HFFc6 (cell line): ENCODE results near the gene EPHA2. TPM values are rescaled to one million over a fixed set of nuclear protein-coding genes. Genes with fewer than 3 reads are reported as not detected.

Experiments used
- DNase-seq: peaks from one replicate; pipeline ENCODE4 v3.0.0-alpha.2; 2018
- H3K27ac Mint-ChIP-seq: 2 replicates; pipeline ENCODE4 v1.8.0; 2020; ENCODE audit warnings: mild to moderate bottlenecking, mixed read lengths
- H3K27me3 Mint-ChIP-seq: 2 replicates; pipeline ENCODE4 v1.8.0; 2021; ENCODE audit warnings: mild to moderate bottlenecking, moderate library complexity, mixed read lengths; ENCODE audit not compliant: insufficient read depth
- H3K36me3 Mint-ChIP-seq: 2 replicates; pipeline ENCODE4 v1.8.0; 2021; ENCODE audit warnings: low read depth, mixed read lengths
- H3K4me1 Mint-ChIP-seq: 2 replicates; pipeline ENCODE4 v1.8.0; 2020; ENCODE audit warnings: low read depth, mixed read lengths
- H3K4me3 Mint-ChIP-seq: 2 replicates; pipeline ENCODE4 v1.8.0; 2020; ENCODE audit warnings: mild to moderate bottlenecking, moderate library complexity, mixed read lengths
- H3K9me3 Mint-ChIP-seq: 2 replicates; pipeline ENCODE4 v1.8.0; 2020; ENCODE audit warnings: mild to moderate bottlenecking, mixed read lengths
- CTCF ChIP-seq: fragments of 200-600 bp; sonication (generic); IDR thresholded peaks from 2 replicates; pipeline ENCODE4 v1.5.0; 2021; ENCODE audit warnings: antibody characterized with exemption, mild to moderate bottlenecking
- total RNA-seq, 6 experiments: library from RNA; stranded (reverse); fragmentation: NEBNext Ultra II Directional; extraction: Animal tissue kit (Norgen Biotek cat#: 25700); gene quantifications; 2 replicates in 1 of 6; 3 replicates in 5 of 6; pipeline ENCODE4 v1.2.3, GENCODE V29; 2021

The EPHA2 gene
- total RNA-seq, 6 experiments from 2014 or later, result 77.3 to 106 (median 81.2) TPM

DNA sequence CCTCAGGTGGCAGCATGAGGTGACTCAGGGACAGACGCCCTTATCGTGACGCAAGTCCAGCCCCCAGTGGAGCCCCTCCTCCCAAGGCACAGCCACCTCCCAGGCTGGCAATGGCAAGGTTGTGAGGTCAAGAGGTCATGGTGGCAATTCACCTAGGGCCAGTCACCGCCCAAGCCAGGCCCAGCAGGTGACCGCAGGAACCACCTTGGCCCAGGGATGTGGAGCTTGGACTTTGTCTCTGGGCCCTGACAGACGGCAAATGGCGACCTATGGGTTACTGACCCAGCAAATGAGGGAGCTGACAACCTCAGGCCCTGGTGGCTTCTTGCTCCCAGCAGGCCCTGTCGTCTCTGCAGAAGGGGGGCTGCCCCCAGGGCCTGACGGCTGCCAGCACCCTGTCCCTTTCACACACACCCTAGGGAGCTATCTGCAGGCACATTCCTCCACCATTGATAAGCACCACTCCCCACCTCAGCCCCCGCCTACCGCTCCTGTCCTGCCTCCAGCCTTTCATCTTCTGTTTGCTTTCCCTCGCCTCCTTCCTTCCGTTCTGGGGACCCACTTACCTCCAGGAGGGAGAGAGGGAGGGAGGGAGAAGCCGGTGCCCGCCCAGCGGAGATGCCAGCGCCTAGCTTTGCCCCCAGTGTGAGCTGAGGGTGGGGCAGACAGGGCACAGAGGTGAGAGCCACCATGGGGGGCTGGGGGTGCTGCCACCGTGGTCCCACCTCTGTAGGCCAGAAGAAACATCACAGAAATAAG lies 12.1 kb downstream of the EPHA2 start:
- peaks cover 99% of the 10 kb centered on the region for H3K4me1 Mint-ChIP-seq
- peak; percentile 74 for DNase-seq
- TF ChIP-seq CTCF, result no peak
- H3K9me3 Mint-ChIP-seq, result no peaks in the 10 kb centered on the region
- peak overlapping the region; percentile 98 for H3K27ac Mint-ChIP-seq
- peaks cover 11% of the 10 kb centered on the region for H3K27me3 Mint-ChIP-seq
- peaks cover 41% of the 10 kb centered on the region for H3K36me3 Mint-ChIP-seq
- peak overlapping the region; percentile 74; the same call in 1 of the 2 replicates for H3K4me3 Mint-ChIP-seq

DNA sequence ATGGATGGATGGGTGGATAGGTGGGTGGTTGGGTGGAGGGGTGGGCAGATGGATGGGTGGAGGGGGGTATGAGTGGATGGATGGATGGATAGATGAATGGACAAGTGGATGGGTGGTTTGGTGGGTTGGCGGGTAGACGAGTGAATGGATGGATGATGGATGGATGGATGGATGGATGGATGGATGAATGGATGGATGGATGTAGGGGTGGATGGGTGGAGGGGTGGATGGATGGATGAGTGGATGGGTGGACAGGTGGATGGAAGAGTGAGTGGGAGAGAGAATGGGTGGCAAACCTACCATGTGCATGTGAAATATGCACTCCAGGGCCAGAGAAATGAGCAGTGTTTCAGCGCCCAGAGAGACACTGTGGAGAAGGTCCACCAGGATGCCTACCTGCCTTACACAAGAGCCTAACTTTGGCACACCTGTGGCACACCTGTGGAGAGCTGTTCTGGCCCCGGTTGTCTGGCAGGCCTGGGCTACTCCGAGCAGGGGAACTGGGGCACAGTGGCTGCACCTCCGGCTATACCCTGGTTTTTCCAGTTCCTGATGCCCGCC lies 12.8 kb downstream of the EPHA2 start:
- no peaks in the 10 kb centered on the region for H3K9me3 Mint-ChIP-seq
- H3K27ac Mint-ChIP-seq, result 0 out of 2 replicates have a peak overlapping the region, but pooled peaks have one; percentile 98
- peaks cover 38% of the 10 kb centered on the region for H3K36me3 Mint-ChIP-seq
- H3K27me3 Mint-ChIP-seq, result peaks cover 13% of the 10 kb centered on the region
- no peak for DNase-seq
- peaks cover 99% of the 10 kb centered on the region for H3K4me1 Mint-ChIP-seq
- no peak overlapping the region for H3K4me3 Mint-ChIP-seq
- no peak for TF ChIP-seq CTCF

DNA sequence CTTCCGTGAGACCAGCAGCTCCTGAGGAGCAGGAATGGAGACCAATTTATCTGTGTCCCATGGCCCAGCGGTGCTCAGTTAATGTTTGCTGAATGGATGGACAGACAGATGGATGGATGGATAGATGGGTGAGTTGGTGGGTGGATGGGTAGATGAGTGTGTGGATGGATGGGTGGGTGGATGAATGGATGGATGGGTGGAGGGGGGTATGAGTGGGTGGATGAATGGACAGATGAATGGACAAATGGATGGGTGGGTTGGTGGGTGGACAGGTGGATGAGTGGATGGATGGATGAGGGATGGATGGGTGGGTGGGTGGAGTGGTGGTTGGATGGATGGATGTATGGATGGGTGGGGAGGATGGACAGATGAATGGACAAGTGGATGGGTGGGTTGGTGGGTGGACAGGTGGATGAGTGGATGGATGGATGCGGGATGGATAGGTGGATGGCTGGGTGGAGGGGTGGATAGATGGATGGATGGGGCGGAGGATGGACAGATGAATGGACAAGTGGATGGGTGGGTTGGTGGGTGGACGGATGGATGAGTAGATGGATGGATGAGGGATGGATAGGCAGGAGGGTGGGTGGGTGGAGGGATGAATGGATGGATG lies 13.4 kb downstream of the EPHA2 start:
- no peaks in the 10 kb centered on the region for H3K9me3 Mint-ChIP-seq
- no peak for TF ChIP-seq CTCF
- H3K27me3 Mint-ChIP-seq, result peaks cover 13% of the 10 kb centered on the region
- peak overlapping the region; percentile 28; the same call in 1 of the 2 replicates for H3K4me3 Mint-ChIP-seq
- peaks cover 93% of the 10 kb centered on the region for H3K4me1 Mint-ChIP-seq
- peaks cover 32% of the 10 kb centered on the region for H3K36me3 Mint-ChIP-seq
- H3K27ac Mint-ChIP-seq, result peak overlapping the region; percentile 93; the same call in 1 of the 2 replicates
- DNase-seq, result no peak

- Mint-ChIP-seq H3K36me3 (peaks cover 25% of the 10 kb centered on the region), H3K4me3 (peak overlapping the region; percentile 71), H3K27ac (peak overlapping the region; percentile 93), H3K27me3 (peaks cover 13% of the 10 kb centered on the region), H3K4me1 (peaks cover 85% of the 10 kb centered on the region), H3K9me3 (no peaks in the 10 kb centered on the region)
- no peak for DNase-seq
- no peak for TF ChIP-seq CTCF
These were observed 14.1 kb downstream of the EPHA2 start for GRCh38 chr1:16141573-16142336.

- H3K36me3 Mint-ChIP-seq, result peaks cover 24% of the 10 kb centered on the region
- peaks cover 69% of the 10 kb centered on the region for H3K4me1 Mint-ChIP-seq
- DNase-seq, result no peak
- H3K27ac Mint-ChIP-seq, result peak overlapping the region; percentile 93
- H3K9me3 Mint-ChIP-seq, result no peaks in the 10 kb centered on the region
- peak overlapping the region; percentile 73 for H3K4me3 Mint-ChIP-seq
- no peak for TF ChIP-seq CTCF
- peaks cover 15% of the 10 kb centered on the region for H3K27me3 Mint-ChIP-seq
These were observed 15.7 kb downstream of the EPHA2 start for GRCh38 chr1:16140068-16140596.
